Keratinocyte (primary cell): ENCODE measurements around the gene FMNL2.

Experiments
- CTCF ChIP-seq, 3 experiments: IDR thresholded peaks in 1 of 3; conservative IDR thresholded peaks in 1 of 3; optimal IDR thresholded peaks in 1 of 3; 2 replicates in 2 of 3; 3 replicates in 1 of 3; pipeline versions ENCODE3 to v1.5.1; 2011; ENCODE audit warnings: low read length in 3 of 3, mild to moderate bottlenecking in 3 of 3, moderate library complexity in 2 of 3, control low read depth in 1 of 3, inconsistent platforms in 1 of 3; ENCODE audit not compliant: insufficient read depth in 2 of 3; ENCODE audit errors: extremely low read depth in 1 of 3
- EZH2 ChIP-seq: IDR thresholded peaks from one replicate; pipeline ENCODE4 v1.6.1; 2012; ENCODE audit warnings: inconsistent platforms, mild to moderate bottlenecking, low read length, moderate library complexity

GRCh38 chr2:152394326-152394725 lies 59.4 kb downstream of the FMNL2 start:
- TF ChIP-seq EZH2 (no peak), CTCF (optimal IDR thresholded peaks at IDR 0.05 in 1 of 3, IDR thresholded peaks at IDR 0.05 in 1 of 3, conservative IDR thresholded peaks at IDR 0.05 in 1 of 3; ENCODE audit: extremely low read depth in 1 of 3, insufficient read depth in 2 of 3, low read length in 3 of 3) (no peak)
